ENCODE measurements around the gene ARHGAP10. TPM values are rescaled to one million over a fixed set of nuclear protein-coding genes. Genes with fewer than 3 reads are reported as not detected.

The ARHGAP10 gene
- total RNA-seq, 1 donor from 2014 or later: 25.5 TPM

DNA sequence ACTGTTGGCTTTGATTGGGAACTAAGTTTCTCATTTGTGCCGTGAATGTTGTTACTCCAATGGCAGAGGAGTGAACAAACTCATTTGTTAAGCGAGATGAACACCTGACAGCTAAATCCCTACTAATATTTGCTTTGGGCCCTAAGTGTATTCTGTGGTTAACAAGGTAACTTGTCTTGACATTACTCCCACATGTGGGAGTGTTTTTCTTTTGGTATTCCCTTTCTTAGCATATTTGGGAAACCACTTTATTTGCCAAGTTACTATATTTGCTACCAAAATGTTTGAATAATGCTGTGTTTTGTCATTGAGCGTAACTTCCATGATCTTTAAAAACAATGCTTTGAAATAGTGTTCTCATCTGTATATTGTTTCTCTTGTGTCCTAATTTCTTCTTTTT, 82.5 kb downstream of the ARHGAP10 start:
- Mint-ChIP-seq H3K4me1 (ENCODE audit: unreplicated experiment) (peaks cover 13% of the 10 kb centered on the region), H3K36me3 (no peaks in the 10 kb centered on the region), H3K27ac (no peak overlapping the region), H3K4me3 (no peak overlapping the region), H3K9me3 (no peaks in the 10 kb centered on the region), H3K27me3 (no peaks in the 10 kb centered on the region)
- no peak for TF ChIP-seq CTCF (conservative IDR thresholded peaks at IDR 0.05)
- no peak for DNase-seq (ENCODE audit: extremely low spot score, unreplicated experiment)

DNA sequence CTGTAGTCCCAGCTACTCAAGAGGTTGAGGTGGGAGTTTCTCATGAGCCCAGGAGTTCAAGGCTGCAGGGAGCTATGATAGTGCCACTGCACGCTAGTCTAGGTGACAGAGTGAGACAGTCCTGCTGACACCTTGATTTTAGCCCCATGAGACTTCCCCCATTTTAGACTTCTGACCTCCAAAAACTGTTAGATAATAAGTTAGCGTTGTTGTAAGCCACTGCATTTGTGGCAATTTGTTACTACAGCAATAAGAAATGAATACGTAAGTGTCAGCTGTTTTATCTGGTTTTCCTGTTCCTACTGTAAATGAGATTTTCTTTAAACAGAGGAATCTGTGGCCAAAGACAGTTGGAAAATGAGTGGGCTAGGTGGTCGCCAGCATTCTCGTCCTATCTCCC, 83.9 kb downstream of the ARHGAP10 start:
- TF ChIP-seq CTCF (conservative IDR thresholded peaks at IDR 0.05): no peak
- no peaks in the 10 kb centered on the region for H3K36me3 Mint-ChIP-seq

DNA sequence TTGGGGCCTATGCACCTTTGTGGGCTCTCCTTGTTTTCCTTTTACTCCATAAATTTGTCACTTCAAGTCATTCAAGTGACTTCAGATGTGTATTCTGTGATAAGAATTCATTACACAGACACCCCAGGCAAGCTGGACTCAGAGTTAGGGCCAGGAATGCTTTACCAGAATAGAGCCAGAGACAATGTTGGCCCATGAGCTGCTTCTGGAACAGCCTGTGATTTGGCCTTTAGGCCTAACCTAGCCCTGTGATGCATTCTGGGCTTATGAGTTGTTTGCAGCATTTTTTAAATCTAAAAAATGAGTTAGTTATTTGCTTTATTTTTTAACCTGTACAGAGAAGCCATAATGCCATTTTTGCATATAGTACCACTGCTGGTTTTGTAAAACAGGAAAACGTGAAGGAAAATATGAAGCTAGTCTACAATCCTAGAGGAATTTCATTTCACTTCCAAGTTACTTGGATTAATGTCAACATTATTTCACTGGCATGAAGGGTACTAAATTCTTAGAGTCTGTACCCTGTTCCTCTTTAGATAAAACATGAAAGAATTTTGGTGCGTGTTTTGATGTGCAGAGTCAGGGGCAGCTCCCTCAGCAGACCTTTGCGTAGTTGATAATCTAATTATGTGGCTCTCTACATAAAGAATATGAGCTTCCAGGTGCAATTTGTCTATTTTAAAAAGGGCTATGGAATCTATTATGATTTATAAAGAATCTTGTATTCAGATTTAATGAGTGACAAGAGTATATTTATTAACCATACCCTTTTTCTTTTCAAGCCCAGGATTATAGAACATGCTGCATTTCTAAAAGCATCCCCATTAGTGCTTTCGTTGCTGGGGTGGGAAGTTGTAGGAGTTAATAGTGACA, 84.7 kb downstream of the ARHGAP10 start:
- H3K4me3 Mint-ChIP-seq: no peak overlapping the region
- no peaks in the 10 kb centered on the region for H3K9me3 Mint-ChIP-seq
- no peak for DNase-seq (ENCODE audit: extremely low spot score, unreplicated experiment)
- no peaks in the 10 kb centered on the region for H3K36me3 Mint-ChIP-seq
- TF ChIP-seq CTCF (conservative IDR thresholded peaks at IDR 0.05): no peak
- peaks cover 16% of the 10 kb centered on the region for H3K4me1 Mint-ChIP-seq (ENCODE audit: unreplicated experiment)
- no peak overlapping the region for H3K27ac Mint-ChIP-seq
- no peaks in the 10 kb centered on the region for H3K27me3 Mint-ChIP-seq

More for the DNA sequence above, 83.9 kb downstream of the ARHGAP10 start:
- Mint-ChIP-seq H3K4me3 (no peak overlapping the region), H3K27me3 (no peaks in the 10 kb centered on the region), H3K4me1 (ENCODE audit: unreplicated experiment) (peaks cover 13% of the 10 kb centered on the region), H3K9me3 (no peaks in the 10 kb centered on the region), H3K27ac (no peak overlapping the region)
- no peak for DNase-seq (ENCODE audit: extremely low spot score, unreplicated experiment)

DNA sequence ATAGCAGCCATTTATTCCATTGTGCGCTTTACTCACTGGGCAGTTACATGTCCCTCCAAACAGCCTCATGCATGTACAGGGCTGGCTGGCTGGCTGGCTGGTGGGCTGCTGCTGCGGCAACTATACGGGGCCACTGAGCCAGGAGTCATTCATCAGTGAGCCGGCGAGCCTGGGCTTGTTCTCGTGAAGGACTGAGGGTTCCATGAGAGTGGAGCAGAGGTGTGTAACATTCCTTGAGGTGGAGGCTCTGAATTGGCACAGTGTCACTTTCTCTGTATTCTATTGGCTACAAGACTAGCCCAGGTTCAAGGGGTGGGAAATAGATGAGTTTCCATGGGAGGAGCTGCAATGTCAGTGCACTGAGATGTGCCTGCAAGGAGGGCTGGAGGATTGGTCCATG, 89.1 kb downstream of the ARHGAP10 start:
- TF ChIP-seq CTCF (conservative IDR thresholded peaks at IDR 0.05): no peak
- DNase-seq (ENCODE audit: extremely low spot score, unreplicated experiment): no peak
- peaks cover 5% of the 10 kb centered on the region for H3K9me3 Mint-ChIP-seq
- no peak overlapping the region for H3K27ac Mint-ChIP-seq
- peaks cover 19% of the 10 kb centered on the region for H3K4me1 Mint-ChIP-seq (ENCODE audit: unreplicated experiment)
- H3K27me3 Mint-ChIP-seq: no peaks in the 10 kb centered on the region
- peaks cover 15% of the 10 kb centered on the region for H3K36me3 Mint-ChIP-seq
- H3K4me3 Mint-ChIP-seq: no peak overlapping the region

DNA sequence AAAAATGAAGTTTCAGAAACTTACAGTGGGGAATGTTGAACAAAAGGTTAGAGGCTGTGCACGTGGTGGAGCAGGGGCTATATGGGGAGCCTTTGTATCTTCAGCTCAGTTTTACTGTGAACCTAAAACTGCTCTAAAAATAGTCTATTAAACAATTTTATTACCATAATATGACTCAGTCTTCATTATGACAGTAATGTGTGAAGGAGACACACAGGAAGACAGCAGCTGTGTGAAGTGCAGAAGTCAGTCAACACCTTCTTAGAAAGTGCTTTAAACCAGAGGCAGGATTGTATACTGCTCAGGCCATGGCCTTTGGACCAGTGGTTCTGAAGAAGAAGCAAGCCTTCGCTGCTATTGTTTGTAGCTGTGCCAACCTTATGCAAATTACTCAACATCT, 89.7 kb downstream of the ARHGAP10 start:
- Mint-ChIP-seq H3K9me3 (peaks cover 5% of the 10 kb centered on the region), H3K36me3 (peaks cover 19% of the 10 kb centered on the region), H3K27me3 (no peaks in the 10 kb centered on the region), H3K4me1 (ENCODE audit: unreplicated experiment) (peaks cover 15% of the 10 kb centered on the region), H3K4me3 (no peak overlapping the region), H3K27ac (no peak overlapping the region)
- no peak for TF ChIP-seq CTCF (conservative IDR thresholded peaks at IDR 0.05)
- no peak for DNase-seq (ENCODE audit: extremely low spot score, unreplicated experiment)
